ENCODE results near the gene DTNBP1.

Gene DTNBP1

DNA sequence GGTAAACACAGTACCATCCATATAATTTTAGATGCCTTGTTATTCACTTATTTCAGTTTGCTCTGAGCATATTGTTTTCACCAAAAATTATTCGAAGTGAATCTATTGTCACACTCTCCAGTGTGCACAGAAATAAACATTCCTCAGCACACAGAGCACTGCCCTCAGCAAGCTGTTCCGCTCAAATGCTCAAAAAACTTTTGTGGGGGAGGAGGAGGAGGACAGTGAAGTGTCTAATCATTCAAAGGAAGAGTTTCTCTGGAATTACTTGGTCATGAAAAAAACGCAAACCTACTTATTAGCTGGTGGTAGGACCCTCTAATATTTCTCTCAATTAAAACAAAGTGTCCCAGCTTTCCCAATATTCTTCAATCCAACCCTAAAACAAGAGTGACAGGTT, 88.3 kb downstream of the DTNBP1 start:
- CTCF ChIA-PET: no interaction called here

DNA sequence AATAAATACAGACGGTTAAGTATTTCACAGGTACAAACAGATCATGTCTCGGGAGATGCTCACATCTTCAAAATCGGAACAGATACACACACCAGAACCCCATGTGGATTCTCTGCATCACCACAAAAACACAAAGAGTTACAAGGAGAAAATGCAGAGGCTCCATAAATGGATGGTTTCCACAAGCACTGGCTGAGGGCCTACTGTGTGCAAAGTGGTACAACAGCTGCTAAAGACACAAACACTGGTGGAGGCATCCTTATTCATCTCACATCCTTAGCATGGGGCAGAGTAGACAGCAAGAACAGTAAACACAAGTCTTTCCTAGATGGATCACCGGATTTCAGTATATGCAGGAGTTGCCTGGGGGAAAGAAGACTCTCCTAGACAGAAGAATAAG, 88.8 kb downstream of the DTNBP1 start:
- ChIA-PET CTCF (no interaction called here), POLR2A (ENCODE audit: low non-redundant PET) (interaction anchor here (0.6 kb wide), 1 partner anchor 212 kb away, joined by 3 read pairs; no protein-coding TSS in a partner anchor)
- no peak for DNase-seq (ENCODE audit: low spot score)
- no peak overlapping the region for H3K27ac ChIP-seq
- TF ChIP-seq, protein P1, sequence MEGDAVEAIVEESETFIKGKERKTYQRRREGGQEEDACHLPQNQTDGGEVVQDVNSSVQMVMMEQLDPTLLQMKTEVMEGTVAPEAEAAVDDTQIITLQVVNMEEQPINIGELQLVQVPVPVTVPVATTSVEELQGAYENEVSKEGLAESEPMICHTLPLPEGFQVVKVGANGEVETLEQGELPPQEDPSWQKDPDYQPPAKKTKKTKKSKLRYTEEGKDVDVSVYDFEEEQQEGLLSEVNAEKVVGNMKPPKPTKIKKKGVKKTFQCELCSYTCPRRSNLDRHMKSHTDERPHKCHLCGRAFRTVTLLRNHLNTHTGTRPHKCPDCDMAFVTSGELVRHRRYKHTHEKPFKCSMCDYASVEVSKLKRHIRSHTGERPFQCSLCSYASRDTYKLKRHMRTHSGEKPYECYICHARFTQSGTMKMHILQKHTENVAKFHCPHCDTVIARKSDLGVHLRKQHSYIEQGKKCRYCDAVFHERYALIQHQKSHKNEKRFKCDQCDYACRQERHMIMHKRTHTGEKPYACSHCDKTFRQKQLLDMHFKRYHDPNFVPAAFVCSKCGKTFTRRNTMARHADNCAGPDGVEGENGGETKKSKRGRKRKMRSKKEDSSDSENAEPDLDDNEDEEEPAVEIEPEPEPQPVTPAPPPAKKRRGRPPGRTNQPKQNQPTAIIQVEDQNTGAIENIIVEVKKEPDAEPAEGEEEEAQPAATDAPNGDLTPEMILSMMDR (conservative IDR thresholded peaks at IDR 0.05; ENCODE audit: low read depth): no peak

More for the DNA sequence above, 88.3 kb downstream of the DTNBP1 start:
- TF ChIP-seq, protein P1 (conservative IDR thresholded peaks at IDR 0.05; ENCODE audit: low read depth): no peak
- POLR2A ChIA-PET (ENCODE audit: low non-redundant PET): interaction anchor here (0.6 kb wide), 1 partner anchor 211 kb away, joined by 3 read pairs; no protein-coding TSS in a partner anchor
- H3K27ac ChIP-seq: no peak overlapping the region
- DNase-seq (ENCODE audit: low spot score): no peak

DNA sequence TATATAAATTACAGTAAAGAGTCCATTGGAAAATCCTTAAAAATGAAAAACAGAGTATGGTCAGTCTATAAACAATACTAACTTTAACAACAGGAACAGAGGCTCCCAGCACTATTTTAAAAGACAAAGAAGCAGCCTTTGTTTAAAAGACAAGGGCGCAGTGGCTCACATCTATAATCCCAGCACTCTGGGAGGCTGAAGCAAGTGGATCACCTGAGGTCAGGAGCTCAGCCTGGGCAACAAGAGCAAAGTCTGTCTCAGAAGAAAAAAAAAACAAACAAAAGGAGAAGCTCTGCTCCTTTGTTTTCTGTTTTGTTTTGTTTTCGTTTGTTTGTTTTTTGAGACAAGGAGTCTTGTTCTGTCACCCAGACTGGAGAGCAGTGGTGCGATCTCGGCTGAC, 89.4 kb downstream of the DTNBP1 start:
- no peak overlapping the region for H3K27ac ChIP-seq
- DNase-seq (ENCODE audit: low spot score): no peak
- CTCF ChIA-PET: no interaction called here
- POLR2A ChIA-PET (ENCODE audit: low non-redundant PET): no interaction called here
- TF ChIP-seq, protein P1 (conservative IDR thresholded peaks at IDR 0.05; ENCODE audit: low read depth): no peak

DNA sequence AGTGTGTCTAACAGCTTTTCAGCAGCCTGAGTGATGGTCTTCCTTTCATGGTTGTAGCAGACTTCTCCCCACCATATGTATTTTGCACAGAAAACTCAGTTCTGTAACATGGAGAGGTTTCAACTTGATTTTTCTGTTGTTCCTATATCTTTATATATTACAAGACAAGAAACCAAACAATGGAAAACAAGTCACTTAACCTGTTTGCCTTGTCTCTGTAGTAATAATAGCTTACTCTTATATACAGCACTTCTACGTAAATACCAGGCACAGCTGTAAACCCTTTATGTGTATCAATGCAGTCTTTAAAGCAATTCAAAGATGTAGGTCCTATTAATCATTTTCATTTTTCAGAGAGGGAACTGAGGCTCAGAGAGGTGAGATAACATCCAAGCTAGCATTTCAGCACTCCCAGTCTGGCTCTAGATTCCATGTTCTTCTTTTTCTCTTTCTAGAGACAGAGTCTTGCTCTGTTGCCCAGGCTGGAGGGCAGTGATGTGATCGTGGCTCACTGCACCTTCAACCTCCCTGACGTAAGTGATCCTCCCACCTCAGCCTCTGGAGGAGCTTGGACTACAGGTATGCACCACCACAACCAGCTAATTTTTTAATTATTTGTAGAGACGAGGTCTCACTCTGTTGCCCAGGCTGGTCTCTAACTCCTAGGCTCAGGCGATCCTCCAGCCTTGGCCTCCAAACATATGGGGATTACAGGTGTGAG, 90.4 kb downstream of the DTNBP1 start:
- no peak for DNase-seq (ENCODE audit: low spot score)
- TF ChIP-seq, protein P1 (conservative IDR thresholded peaks at IDR 0.05; ENCODE audit: low read depth): no peak
- CTCF ChIA-PET: interaction anchor here (0.6 kb wide), 1 partner anchor 1668 kb away, joined by 5 read pairs; no protein-coding TSS in a partner anchor
- POLR2A ChIA-PET (ENCODE audit: low non-redundant PET): interaction anchor here (0.6 kb wide), 1 partner anchor 509 kb away, joined by 3 read pairs; no protein-coding TSS in a partner anchor
- no peak overlapping the region for H3K27ac ChIP-seq

DNA sequence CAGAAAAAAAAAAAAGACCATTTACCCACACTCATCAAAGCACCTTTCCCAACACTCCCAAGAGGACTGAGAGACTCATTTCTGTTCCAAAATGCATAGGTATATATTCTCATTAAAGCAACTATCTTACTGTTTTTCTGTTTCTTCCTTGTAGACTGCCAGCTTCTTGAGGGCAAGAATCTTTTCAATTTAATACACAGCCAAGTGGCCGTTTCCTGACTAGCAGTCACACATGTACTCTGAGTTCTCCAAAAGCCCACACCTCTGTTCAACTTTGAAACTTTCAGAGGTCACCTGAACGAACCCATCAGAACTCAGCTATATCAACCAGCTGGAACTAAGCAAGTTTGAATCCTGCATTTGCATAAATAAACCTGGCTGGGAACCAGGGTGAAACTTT, 92.7 kb downstream of the DTNBP1 start:
- ChIA-PET POLR2A (ENCODE audit: low non-redundant PET) (no interaction called here), CTCF (no interaction called here)
- DNase-seq (ENCODE audit: low spot score): no peak
- TF ChIP-seq, protein P1 (conservative IDR thresholded peaks at IDR 0.05; ENCODE audit: low read depth): no peak
- no peak overlapping the region for H3K27ac ChIP-seq

DNA sequence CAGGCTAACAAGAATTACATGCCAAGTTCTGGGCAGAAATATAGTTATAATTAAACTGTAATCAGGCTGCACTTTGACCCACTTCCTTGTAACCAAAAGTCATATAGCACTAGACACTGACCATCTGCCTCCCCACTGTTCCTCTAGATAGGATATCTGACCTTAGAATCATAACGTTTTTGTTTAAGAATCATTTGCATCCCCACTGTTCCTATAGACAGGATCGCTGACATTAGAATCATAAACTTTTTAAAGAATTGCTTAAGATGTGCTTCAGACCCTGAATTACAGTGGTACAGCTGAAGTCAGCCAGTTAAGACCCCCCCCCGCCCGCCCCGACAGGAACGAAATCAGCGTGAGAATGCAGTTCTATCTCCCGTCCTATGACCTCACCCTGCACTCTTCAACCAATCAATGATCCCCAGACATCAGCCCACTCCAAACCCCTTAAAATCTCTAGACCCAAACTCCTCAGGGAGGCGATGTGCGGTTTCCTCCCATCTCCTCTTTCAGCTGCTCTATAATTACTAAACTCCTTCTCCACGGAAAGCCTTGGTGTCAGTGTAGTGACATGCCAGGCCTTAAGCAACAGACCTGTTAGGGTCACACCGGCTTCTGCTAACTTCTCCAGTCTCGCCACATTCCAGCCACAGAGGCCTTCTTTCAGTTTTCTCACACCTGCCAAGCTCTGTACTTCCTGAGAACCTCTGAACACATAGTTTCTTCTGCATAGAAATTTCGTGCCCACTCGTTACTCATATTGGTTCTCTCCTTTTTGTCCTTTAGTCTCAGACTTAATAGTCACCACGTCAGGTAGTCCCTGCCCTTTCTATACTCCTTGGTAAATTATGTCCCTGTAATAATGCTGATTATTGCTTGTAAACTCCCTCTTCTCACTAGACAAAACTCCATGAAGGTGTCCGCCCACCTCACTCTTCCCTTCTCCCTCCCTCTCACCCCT, 93.5 kb downstream of the DTNBP1 start:
- TF ChIP-seq, protein P1 (conservative IDR thresholded peaks at IDR 0.05; ENCODE audit: low read depth): no peak
- POLR2A ChIA-PET (ENCODE audit: low non-redundant PET): no interaction called here
- no peak overlapping the region for H3K27ac ChIP-seq
- no peak for DNase-seq (ENCODE audit: low spot score)
- CTCF ChIA-PET: no interaction called here

Data from RWPE1 (cell line).